Astrocyte (in vitro differentiated cells and primary cell): ENCODE measurements around the gene COX8A. TPM values are rescaled to one million over a fixed set of nuclear protein-coding genes. Genes with fewer than 3 reads are reported as not detected.

Experiments used
- DNase-seq: peaks from one replicate; pipeline ENCODE4 v3.0.0-alpha.2; 2010; ENCODE audit warnings: low read depth
- FAIRE-seq: peaks from 2 replicates; lab custom pipeline; 2011; peaks lifted over from hg19 to GRCh38; lab: Jason Lieb, UNC
- H2AFZ ChIP-seq: 2 replicates; pipeline ENCODE4 v1.6.0; 2012; ENCODE audit warnings: low read depth, low read length, inconsistent platforms
- H3K27ac ChIP-seq: 2 replicates; pipeline ENCODE4 v1.5.1; 2011; ENCODE audit warnings: low read depth, low read length, inconsistent platforms
- H3K27me3 ChIP-seq: 2 replicates; pipeline ENCODE4 v1.6.0; 2011; ENCODE audit warnings: low read length, inconsistent platforms; ENCODE audit not compliant: insufficient read depth
- H3K36me3 ChIP-seq: 2 replicates; pipeline ENCODE4 v1.5.1; 2011; ENCODE audit warnings: low read length, inconsistent platforms; ENCODE audit not compliant: insufficient read depth
- H3K4me1 ChIP-seq: 2 replicates; pipeline ENCODE4 v1.5.1; 2011; ENCODE audit warnings: low read length, inconsistent platforms; ENCODE audit not compliant: insufficient read depth
- H3K4me2 ChIP-seq: 2 replicates; pipeline ENCODE4 v1.6.0; 2012; ENCODE audit warnings: low read length, inconsistent platforms
- H3K4me3 ChIP-seq: 2 replicates; pipeline ENCODE4 v1.5.1; 2011; ENCODE audit warnings: low read depth, mild to moderate bottlenecking, low read length, inconsistent platforms; ENCODE audit not compliant: insufficient read depth
- H3K79me2 ChIP-seq: 2 replicates; pipeline ENCODE4 v1.6.0; 2012; ENCODE audit warnings: mild to moderate bottlenecking, low read length, inconsistent platforms; ENCODE audit not compliant: insufficient read depth
- H3K9ac ChIP-seq: 2 replicates; pipeline ENCODE4 v1.6.0; 2012; ENCODE audit warnings: mild to moderate bottlenecking, low read length, inconsistent platforms
- H3K9me3 ChIP-seq: 2 replicates; pipeline ENCODE4 v1.5.1; 2012; ENCODE audit warnings: low read depth, mild to moderate bottlenecking, low read length, inconsistent platforms; ENCODE audit not compliant: insufficient read depth
- H4K20me1 ChIP-seq: 2 replicates; pipeline ENCODE4 v1.6.0; 2012; ENCODE audit warnings: low read length, inconsistent platforms; ENCODE audit not compliant: insufficient read depth
- H3K27ac Mint-ChIP-seq: one replicate; pipeline ENCODE4 v1.8.0; 2021; ENCODE audit warnings: mild to moderate bottlenecking, mixed read lengths; ENCODE audit not compliant: unreplicated experiment
- H3K27me3 Mint-ChIP-seq: one replicate; pipeline ENCODE4 v1.8.0; 2021; ENCODE audit warnings: low read depth, mixed read lengths; ENCODE audit not compliant: unreplicated experiment
- H3K36me3 Mint-ChIP-seq: one replicate; pipeline ENCODE4 v1.8.0; 2021; ENCODE audit warnings: low read depth, mixed read lengths; ENCODE audit not compliant: unreplicated experiment
- H3K4me1 Mint-ChIP-seq: one replicate; pipeline ENCODE4 v1.8.0; 2021; ENCODE audit warnings: low read depth, mixed read lengths; ENCODE audit not compliant: unreplicated experiment
- H3K4me3 Mint-ChIP-seq: one replicate; pipeline ENCODE4 v1.8.0; 2021; ENCODE audit warnings: mild to moderate bottlenecking, moderate library complexity, mixed read lengths; ENCODE audit not compliant: unreplicated experiment
- H3K9me3 Mint-ChIP-seq: one replicate; pipeline ENCODE4 v1.8.0; 2021; ENCODE audit warnings: mild to moderate bottlenecking, mixed read lengths; ENCODE audit not compliant: unreplicated experiment
- EZH2 ChIP-seq: IDR thresholded peaks from 2 replicates; pipeline ENCODE4 v1.6.1; 2012; ENCODE audit warnings: mild to moderate bottlenecking, low read length, inconsistent platforms; ENCODE audit not compliant: insufficient read depth
- total RNA-seq: library from RNA; stranded (reverse); gene quantifications from 2 replicates; pipeline ENCODE4 v1.2.1, GENCODE V29; 2021
- TF ChIP-seq, protein P1 (sequence below): IDR thresholded peaks from 2 replicates; pipeline ENCODE4 v1.5.1; 2011; ENCODE audit warnings: low read depth, mild to moderate bottlenecking, inconsistent platforms, low read length, moderate library complexity; ENCODE audit not compliant: insufficient read depth

The COX8A gene
- total RNA-seq, 1 donor from 2014 or later: 274 TPM

DNA sequence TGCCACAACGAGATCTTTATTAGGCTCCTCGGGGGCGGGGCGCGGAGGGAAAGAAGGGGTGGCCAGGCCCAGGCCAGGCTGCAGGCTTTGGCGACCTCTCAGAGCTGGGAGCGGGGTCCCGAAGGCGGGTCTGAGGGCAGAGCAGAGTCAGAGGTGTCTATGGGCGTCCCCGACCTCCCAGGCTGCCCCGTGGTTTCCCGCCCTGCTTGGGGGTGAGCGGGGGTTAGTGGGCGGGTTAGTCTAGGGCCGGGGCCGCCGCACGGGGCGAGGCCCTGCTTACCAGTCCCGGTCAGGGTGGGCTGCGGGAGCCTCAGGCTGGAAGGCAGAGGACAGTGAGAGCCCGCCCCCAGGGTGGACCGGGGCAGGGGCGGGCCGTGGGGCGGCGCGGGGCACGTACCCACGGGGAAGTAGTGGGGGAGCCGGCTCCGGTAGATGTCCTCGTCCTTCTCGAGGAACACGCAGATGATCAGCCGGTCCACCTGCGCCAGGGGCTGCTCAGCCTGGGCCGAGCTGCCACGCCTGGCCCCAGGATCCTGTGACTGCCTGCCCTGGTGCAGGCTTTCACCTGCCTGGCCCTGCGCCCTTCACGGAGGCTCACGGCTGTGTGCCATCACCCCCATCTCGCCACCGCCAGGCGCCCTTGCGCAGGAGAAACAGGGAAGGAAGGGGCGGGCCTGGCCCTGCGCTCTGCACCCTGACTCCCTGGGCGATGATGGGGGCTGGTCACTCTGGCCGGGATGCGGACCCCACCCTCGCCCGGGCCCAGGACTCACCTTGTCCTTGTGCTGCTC is 24.3 kb downstream of the COX8A start:
- Histone ChIP-seq H3K4me1 (peaks cover 10% of the 10 kb centered on the region), H3K79me2 (no peaks in the 10 kb centered on the region), H3K36me3 (peaks cover 2% of the 10 kb centered on the region), H3K9me3 (no peaks in the 10 kb centered on the region), H2AFZ (no peak overlapping the region), H3K4me3 (no peak overlapping the region), H3K27me3 (no peaks in the 10 kb centered on the region), H3K4me2 (peak overlapping the region; percentile 76), H4K20me1 (peaks cover 74% of the 10 kb centered on the region), H3K9ac (no peak overlapping the region), H3K27ac (no peak overlapping the region)
- no peak for TF ChIP-seq EZH2
- TF ChIP-seq, protein P1, sequence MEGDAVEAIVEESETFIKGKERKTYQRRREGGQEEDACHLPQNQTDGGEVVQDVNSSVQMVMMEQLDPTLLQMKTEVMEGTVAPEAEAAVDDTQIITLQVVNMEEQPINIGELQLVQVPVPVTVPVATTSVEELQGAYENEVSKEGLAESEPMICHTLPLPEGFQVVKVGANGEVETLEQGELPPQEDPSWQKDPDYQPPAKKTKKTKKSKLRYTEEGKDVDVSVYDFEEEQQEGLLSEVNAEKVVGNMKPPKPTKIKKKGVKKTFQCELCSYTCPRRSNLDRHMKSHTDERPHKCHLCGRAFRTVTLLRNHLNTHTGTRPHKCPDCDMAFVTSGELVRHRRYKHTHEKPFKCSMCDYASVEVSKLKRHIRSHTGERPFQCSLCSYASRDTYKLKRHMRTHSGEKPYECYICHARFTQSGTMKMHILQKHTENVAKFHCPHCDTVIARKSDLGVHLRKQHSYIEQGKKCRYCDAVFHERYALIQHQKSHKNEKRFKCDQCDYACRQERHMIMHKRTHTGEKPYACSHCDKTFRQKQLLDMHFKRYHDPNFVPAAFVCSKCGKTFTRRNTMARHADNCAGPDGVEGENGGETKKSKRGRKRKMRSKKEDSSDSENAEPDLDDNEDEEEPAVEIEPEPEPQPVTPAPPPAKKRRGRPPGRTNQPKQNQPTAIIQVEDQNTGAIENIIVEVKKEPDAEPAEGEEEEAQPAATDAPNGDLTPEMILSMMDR: no peak
- Mint-ChIP-seq H3K27ac (no peak overlapping the region), H3K4me3 (no peak overlapping the region), H3K27me3 (peaks cover 17% of the 10 kb centered on the region), H3K9me3 (no peaks in the 10 kb centered on the region), H3K36me3 (no peaks in the 10 kb centered on the region), H3K4me1 (no peaks in the 10 kb centered on the region)
- DNase-seq (no peak), FAIRE-seq (no peak)

DNA sequence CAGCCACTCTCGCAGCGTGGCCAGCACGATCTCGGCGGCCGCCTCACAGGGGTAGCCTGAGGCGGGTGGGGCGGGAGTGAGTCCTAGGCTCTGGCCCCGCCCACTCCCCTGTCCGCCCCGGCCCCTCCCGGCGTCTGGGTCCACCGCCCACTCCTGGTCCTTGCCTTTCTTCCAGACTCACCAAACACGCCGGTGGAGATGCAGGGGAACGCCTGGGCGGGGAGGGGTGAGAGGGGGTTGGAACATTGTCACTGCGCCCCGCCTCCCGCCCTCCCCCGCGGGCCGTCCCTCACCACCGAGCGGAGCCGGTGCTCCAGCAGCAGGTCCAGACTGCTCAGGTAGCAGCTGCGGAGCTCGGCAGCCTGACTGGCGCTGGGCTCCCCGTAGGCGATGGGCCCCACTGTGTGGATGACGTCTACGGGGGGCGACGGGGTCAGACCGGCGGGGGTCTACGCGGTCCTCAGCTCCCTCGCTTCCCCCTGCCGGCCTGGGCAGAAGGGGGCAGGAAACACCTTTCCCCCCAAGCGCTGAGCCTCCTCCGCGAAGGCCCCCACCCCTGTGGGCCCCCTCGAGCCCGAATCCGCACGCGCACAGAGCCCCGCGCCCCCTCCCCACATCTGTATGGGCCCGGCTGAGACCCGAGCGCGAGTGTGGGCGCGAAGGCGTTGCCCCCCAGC is 25.1 kb downstream of the COX8A start:
- no peaks in the 10 kb centered on the region for H3K36me3 Mint-ChIP-seq
- H3K4me3 Mint-ChIP-seq: no peak overlapping the region
- H3K27ac Mint-ChIP-seq: no peak overlapping the region
- no peak overlapping the region for H3K4me3 ChIP-seq
- DNase-seq: peak; percentile 42
- peaks cover 74% of the 10 kb centered on the region for H4K20me1 ChIP-seq
- H3K27ac ChIP-seq: no peak overlapping the region
- H2AFZ ChIP-seq: no peak overlapping the region
- H3K27me3 Mint-ChIP-seq: peaks cover 19% of the 10 kb centered on the region
- H3K79me2 ChIP-seq: no peaks in the 10 kb centered on the region
- no peak for FAIRE-seq
- no peaks in the 10 kb centered on the region for H3K27me3 ChIP-seq
- H3K9me3 ChIP-seq: no peaks in the 10 kb centered on the region
- peaks cover 10% of the 10 kb centered on the region for H3K4me1 ChIP-seq
- peak overlapping the region; percentile 76 for H3K4me2 ChIP-seq
- H3K9me3 Mint-ChIP-seq: no peaks in the 10 kb centered on the region
- no peaks in the 10 kb centered on the region for H3K4me1 Mint-ChIP-seq
- peaks cover under 1% of the 10 kb centered on the region for H3K36me3 ChIP-seq
- TF ChIP-seq EZH2: no peak
- TF ChIP-seq, protein P1: no peak
- H3K9ac ChIP-seq: no peak overlapping the region
